ENCODE results near the gene STK40. TPM values are rescaled to one million over a fixed set of nuclear protein-coding genes. Genes with fewer than 3 reads are reported as not detected.

Gene STK40
- polyA plus RNA-seq, 2 of the 4 experiments (the other 2 are of a cell fraction), result 6.0 to 8.9 TPM

GRCh38 chr1:36386265-36387140, 779 bp upstream of the STK40 start:
- ChIA-PET POLR2A (interaction anchor here (0.7 to 3.7 kb wide), 10 partner anchors 11 to 237 kb away, joined by 3 to 40 read pairs (median 6); partner anchors contain the start of genes LSM10, OSCP1 and TRAPPC3), CTCF (interaction anchor here (0.7 to 4.2 kb wide), 8 partner anchors 10 to 1297 kb away, joined by 3 to 25 read pairs (median 3); partner anchors contain the start of gene LSM10)
- peak; percentile 49 for FAIRE-seq
- DNase-seq (ENCODE audit: low read depth in 1 of 2, low spot score in 1 of 2), result peak; percentile 96 to 98
- peak; percentile 86 to 90 for ATAC-seq
- no peaks in the 10 kb centered on the region for H3K9me3 ChIP-seq
- peak overlapping the region; percentile 96 to 100 for H3K27ac ChIP-seq
- under 1% methylated on average over 13 of the region's 14 CpGs for WGBS (ENCODE audit: missing lambda C conversion rate)
- peak overlapping the region; percentile 63 for H3K4me3 ChIP-seq
- peak overlapping the region; percentile 98 for H3K4me2 ChIP-seq
- TF ChIP-seq MAFK (IDR thresholded peaks at IDR 0.05; ENCODE audit: partially characterized antibody), result peak; percentile 49
- TF ChIP-seq JUN (IDR thresholded peaks at IDR 0.05), result peak; percentile 82 to 84; a peak in 4 of 5 replicates
- peak; percentile 81 for TF ChIP-seq JUNB (IDR thresholded peaks at IDR 0.05)
- TF ChIP-seq, protein P1, sequence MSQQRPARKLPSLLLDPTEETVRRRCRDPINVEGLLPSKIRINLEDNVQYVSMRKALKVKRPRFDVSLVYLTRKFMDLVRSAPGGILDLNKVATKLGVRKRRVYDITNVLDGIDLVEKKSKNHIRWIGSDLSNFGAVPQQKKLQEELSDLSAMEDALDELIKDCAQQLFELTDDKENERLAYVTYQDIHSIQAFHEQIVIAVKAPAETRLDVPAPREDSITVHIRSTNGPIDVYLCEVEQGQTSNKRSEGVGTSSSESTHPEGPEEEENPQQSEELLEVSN (IDR thresholded peaks at IDR 0.05; ENCODE audit: borderline replicate concordance, low read depth), result peak; percentile 67; the same call in 1 of the 2 replicates
- peak; percentile 24 to 66; a peak in 3 of 5 replicates for TF ChIP-seq EP300 (IDR thresholded peaks at IDR 0.05)
- TF ChIP-seq, protein P2, sequence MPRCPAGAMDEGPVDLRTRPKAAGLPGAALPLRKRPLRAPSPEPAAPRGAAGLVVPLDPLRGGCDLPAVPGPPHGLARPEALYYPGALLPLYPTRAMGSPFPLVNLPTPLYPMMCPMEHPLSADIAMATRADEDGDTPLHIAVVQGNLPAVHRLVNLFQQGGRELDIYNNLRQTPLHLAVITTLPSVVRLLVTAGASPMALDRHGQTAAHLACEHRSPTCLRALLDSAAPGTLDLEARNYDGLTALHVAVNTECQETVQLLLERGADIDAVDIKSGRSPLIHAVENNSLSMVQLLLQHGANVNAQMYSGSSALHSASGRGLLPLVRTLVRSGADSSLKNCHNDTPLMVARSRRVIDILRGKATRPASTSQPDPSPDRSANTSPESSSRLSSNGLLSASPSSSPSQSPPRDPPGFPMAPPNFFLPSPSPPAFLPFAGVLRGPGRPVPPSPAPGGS (IDR thresholded peaks at IDR 0.05), result peak; percentile 72; the same call in 2 of the 3 replicates
- TF ChIP-seq ZSCAN20 (CRISPR knock-in tag; IDR thresholded peaks at IDR 0.05), result no peak
- TF ChIP-seq MAZ (IDR thresholded peaks at IDR 0.05; ENCODE audit: borderline replicate concordance, low read depth, low read length), result no peak
- TF ChIP-seq, protein P3, sequence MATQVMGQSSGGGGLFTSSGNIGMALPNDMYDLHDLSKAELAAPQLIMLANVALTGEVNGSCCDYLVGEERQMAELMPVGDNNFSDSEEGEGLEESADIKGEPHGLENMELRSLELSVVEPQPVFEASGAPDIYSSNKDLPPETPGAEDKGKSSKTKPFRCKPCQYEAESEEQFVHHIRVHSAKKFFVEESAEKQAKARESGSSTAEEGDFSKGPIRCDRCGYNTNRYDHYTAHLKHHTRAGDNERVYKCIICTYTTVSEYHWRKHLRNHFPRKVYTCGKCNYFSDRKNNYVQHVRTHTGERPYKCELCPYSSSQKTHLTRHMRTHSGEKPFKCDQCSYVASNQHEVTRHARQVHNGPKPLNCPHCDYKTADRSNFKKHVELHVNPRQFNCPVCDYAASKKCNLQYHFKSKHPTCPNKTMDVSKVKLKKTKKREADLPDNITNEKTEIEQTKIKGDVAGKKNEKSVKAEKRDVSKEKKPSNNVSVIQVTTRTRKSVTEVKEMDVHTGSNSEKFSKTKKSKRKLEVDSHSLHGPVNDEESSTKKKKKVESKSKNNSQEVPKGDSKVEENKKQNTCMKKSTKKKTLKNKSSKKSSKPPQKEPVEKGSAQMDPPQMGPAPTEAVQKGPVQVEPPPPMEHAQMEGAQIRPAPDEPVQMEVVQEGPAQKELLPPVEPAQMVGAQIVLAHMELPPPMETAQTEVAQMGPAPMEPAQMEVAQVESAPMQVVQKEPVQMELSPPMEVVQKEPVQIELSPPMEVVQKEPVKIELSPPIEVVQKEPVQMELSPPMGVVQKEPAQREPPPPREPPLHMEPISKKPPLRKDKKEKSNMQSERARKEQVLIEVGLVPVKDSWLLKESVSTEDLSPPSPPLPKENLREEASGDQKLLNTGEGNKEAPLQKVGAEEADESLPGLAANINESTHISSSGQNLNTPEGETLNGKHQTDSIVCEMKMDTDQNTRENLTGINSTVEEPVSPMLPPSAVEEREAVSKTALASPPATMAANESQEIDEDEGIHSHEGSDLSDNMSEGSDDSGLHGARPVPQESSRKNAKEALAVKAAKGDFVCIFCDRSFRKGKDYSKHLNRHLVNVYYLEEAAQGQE (IDR thresholded peaks at IDR 0.05), result no peak
- TF ChIP-seq TFCP2L1 (CRISPR knock-in tag; IDR thresholded peaks at IDR 0.05), result 0 out of 2 replicates have a peak, but pooled peaks have one; percentile 13
- TF ChIP-seq CEBPB (IDR thresholded peaks at IDR 0.05), result peak; percentile 83 to 98
- TF ChIP-seq FOSL2 (IDR thresholded peaks at IDR 0.05), result peak; percentile 96
- TF ChIP-seq FOSL2 (CRISPR knock-in tag; IDR thresholded peaks at IDR 0.05), result peak; percentile 99
- no peak for TF ChIP-seq RNF2 (IDR thresholded peaks at IDR 0.05; ENCODE audit: borderline replicate concordance, low read depth)
- no peak for TF ChIP-seq ATOH8 (CRISPR knock-in tag; IDR thresholded peaks at IDR 0.05; ENCODE audit: low read depth)
- peak in 1 of 2 experiments; percentile 21; a peak in 1 of 5 replicates for TF ChIP-seq RAD21 (conservative IDR thresholded peaks at IDR 0.05 in 1 of 2, IDR thresholded peaks at IDR 0.05 in 1 of 2)
- no peak for TF ChIP-seq SREBF2 (IDR thresholded peaks at IDR 0.05)
- TF ChIP-seq SMC3 (IDR thresholded peaks at IDR 0.05), result peak; percentile 24; the same call in 1 of the 3 replicates
- TF ChIP-seq PHF8 (IDR thresholded peaks at IDR 0.05; ENCODE audit: borderline replicate concordance, low read depth), result 0 out of 2 replicates have a peak, but pooled peaks have one; percentile 23
- TF ChIP-seq MYC (IDR thresholded peaks at IDR 0.05; ENCODE audit: borderline replicate concordance, low read length), result no peak
- no peak for TF ChIP-seq RARB (CRISPR knock-in tag; IDR thresholded peaks at IDR 0.05)
- peak; percentile 52 for TF ChIP-seq POLR2A (IDR thresholded peaks at IDR 0.05; ENCODE audit: low read length)
- TF ChIP-seq, protein P4, sequence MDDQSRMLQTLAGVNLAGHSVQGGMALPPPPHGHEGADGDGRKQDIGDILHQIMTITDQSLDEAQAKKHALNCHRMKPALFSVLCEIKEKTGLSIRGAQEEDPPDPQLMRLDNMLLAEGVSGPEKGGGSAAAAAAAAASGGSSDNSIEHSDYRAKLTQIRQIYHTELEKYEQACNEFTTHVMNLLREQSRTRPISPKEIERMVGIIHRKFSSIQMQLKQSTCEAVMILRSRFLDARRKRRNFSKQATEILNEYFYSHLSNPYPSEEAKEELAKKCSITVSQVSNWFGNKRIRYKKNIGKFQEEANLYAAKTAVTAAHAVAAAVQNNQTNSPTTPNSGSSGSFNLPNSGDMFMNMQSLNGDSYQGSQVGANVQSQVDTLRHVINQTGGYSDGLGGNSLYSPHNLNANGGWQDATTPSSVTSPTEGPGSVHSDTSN (IDR thresholded peaks at IDR 0.05), result 0 out of 2 replicates have a peak, but pooled peaks have one; percentile 19
- no peak for TF ChIP-seq HOXB13 (CRISPR knock-in tag; IDR thresholded peaks at IDR 0.05; ENCODE audit: low read depth)
- TF ChIP-seq, protein P5, sequence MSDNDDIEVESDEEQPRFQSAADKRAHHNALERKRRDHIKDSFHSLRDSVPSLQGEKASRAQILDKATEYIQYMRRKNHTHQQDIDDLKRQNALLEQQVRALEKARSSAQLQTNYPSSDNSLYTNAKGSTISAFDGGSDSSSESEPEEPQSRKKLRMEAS (IDR thresholded peaks at IDR 0.05), result peak; percentile 90
- peak; percentile 56; the same call in 1 of the 2 replicates for TF ChIP-seq GATA3 (IDR thresholded peaks at IDR 0.05; ENCODE audit: borderline replicate concordance)
- peaks cover 28% of the 10 kb centered on the region for H3K4me1 ChIP-seq

Measured in A549 (cell line).